H1 (cell line): ENCODE results near the gene PXMP4.

ENCODE experiments used
- ASH2L ChIP-seq: fragments of 200-600, 300-600 bp; sonication (generic); IDR thresholded peaks from one replicate; pipeline ENCODE4 v1.7.1; 2017; ENCODE audit warnings: low read length
- EZH2 ChIP-seq: fragments of 200-600 bp; sonication (generic); IDR thresholded peaks from 2 replicates; pipeline ENCODE4 v1.7.1; 2012; ENCODE audit warnings: low read depth, mild to moderate bottlenecking, moderate library complexity, low read length, inconsistent platforms; ENCODE audit not compliant: severe bottlenecking
- JUN ChIP-seq: IDR thresholded peaks from 2 replicates; pipeline ENCODE4 v1.6.1; 2011; ENCODE audit warnings: low read depth, mild to moderate bottlenecking, improper control_type of control experiment, low read length
- JUND ChIP-seq: IDR thresholded peaks from 2 replicates; pipeline ENCODE4 v1.6.1; 2011; ENCODE audit warnings: mild to moderate bottlenecking, improper control_type of control experiment, low read length
- KDM1A ChIP-seq: fragments of 200-600, 300-600 bp; sonication (generic); IDR thresholded peaks from 2 replicates; pipeline ENCODE4 v1.7.1; 2016; ENCODE audit warnings: mild to moderate bottlenecking, low read length, borderline replicate concordance
- POLR2A ChIP-seq, 2 experiments: IDR thresholded peaks; 1 replicate in 1 of 2; 2 replicates in 1 of 2; pipeline ENCODE4 v1.6.1; 2011; ENCODE audit warnings: low read depth in 2 of 2, low read length in 2 of 2, mild to moderate bottlenecking in 2 of 2; ENCODE audit errors: control extremely low read depth in 1 of 2
- POLR2AphosphoS5 ChIP-seq: IDR thresholded peaks from 2 replicates; pipeline ENCODE4 v1.6.1; 2011; ENCODE audit warnings: low read depth, low read length
- SUZ12 ChIP-seq: fragments of 200-600 bp; sonication (generic); IDR thresholded peaks from 2 replicates; pipeline ENCODE4 v1.6.1; 2012; ENCODE audit warnings: mild to moderate bottlenecking, inconsistent platforms, low read length, moderate library complexity, mixed read lengths
- TAF1 ChIP-seq: IDR thresholded peaks from 2 replicates; pipeline ENCODE4 v1.6.1; 2011; ENCODE audit warnings: mild to moderate bottlenecking, low read depth, low read length
- TCF12 ChIP-seq: IDR thresholded peaks from 2 replicates; pipeline ENCODE4 v1.6.1; 2011; ENCODE audit warnings: low read depth, mild to moderate bottlenecking, low read length
- YY1 ChIP-seq: IDR thresholded peaks from 2 replicates; pipeline ENCODE4 v1.6.1; 2011; ENCODE audit warnings: low read depth, mild to moderate bottlenecking, low read length
- ZNF274 ChIP-seq: IDR thresholded peaks from 2 replicates; pipeline ENCODE4 v1.7.0; 2012; ENCODE audit warnings: low read length, borderline replicate concordance; ENCODE audit errors: extremely low read depth
- TF ChIP-seq, protein P1 (sequence below), 3 experiments: IDR thresholded peaks; 1 replicate in 2 of 3; 2 replicates in 1 of 3; pipeline versions ENCODE4 v1.5.1 to v1.6.1; 2011; ENCODE audit warnings: low read length in 3 of 3, mild to moderate bottlenecking in 3 of 3, inconsistent platforms in 2 of 3, low read depth in 1 of 3, moderate library complexity in 1 of 3; ENCODE audit not compliant: insufficient read depth in 1 of 3; ENCODE audit errors: control extremely low read depth in 1 of 3
- TF ChIP-seq, protein P2 (sequence below): IDR thresholded peaks from 2 replicates; pipeline ENCODE4 v1.6.1; 2012; ENCODE audit warnings: low read length, inconsistent platforms

DNA sequence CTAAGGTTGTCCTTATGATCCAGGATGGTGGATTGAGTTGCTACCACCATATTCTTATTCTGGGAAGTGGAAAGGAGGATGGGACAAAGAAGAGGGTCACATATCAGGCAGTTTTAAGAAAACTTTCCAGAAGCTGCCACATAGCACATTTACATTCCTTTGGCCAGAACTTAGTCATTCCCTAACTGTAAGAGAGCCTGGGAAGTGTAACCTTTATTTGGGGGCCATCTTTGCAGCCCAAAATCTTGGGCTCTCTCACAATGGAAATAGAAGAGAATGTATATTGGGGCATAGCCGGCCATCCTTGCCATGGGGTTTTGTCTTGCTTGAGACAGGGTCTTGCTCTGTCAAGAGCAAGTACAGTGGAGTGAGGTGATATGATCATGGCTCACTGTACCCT lies 20.1 kb upstream of the PXMP4 start:
- no peak for TF ChIP-seq ASH2L
- TF ChIP-seq, protein P1, sequence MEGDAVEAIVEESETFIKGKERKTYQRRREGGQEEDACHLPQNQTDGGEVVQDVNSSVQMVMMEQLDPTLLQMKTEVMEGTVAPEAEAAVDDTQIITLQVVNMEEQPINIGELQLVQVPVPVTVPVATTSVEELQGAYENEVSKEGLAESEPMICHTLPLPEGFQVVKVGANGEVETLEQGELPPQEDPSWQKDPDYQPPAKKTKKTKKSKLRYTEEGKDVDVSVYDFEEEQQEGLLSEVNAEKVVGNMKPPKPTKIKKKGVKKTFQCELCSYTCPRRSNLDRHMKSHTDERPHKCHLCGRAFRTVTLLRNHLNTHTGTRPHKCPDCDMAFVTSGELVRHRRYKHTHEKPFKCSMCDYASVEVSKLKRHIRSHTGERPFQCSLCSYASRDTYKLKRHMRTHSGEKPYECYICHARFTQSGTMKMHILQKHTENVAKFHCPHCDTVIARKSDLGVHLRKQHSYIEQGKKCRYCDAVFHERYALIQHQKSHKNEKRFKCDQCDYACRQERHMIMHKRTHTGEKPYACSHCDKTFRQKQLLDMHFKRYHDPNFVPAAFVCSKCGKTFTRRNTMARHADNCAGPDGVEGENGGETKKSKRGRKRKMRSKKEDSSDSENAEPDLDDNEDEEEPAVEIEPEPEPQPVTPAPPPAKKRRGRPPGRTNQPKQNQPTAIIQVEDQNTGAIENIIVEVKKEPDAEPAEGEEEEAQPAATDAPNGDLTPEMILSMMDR (IDR thresholded peaks at IDR 0.05; ENCODE audit: control extremely low read depth in 1 of 3, insufficient read depth in 1 of 3, low read depth in 1 of 3, low read length in 3 of 3): no peak
- TF ChIP-seq TCF12: no peak
- no peak for TF ChIP-seq TAF1
- no peak for TF ChIP-seq POLR2AphosphoS5
- no peak for TF ChIP-seq JUND
- no peak for TF ChIP-seq ZNF274
- TF ChIP-seq POLR2A (IDR thresholded peaks at IDR 0.05; ENCODE audit: control extremely low read depth in 1 of 2, low read depth in 2 of 2, low read length in 2 of 2): no peak
- no peak for TF ChIP-seq JUN
- TF ChIP-seq, protein P2, sequence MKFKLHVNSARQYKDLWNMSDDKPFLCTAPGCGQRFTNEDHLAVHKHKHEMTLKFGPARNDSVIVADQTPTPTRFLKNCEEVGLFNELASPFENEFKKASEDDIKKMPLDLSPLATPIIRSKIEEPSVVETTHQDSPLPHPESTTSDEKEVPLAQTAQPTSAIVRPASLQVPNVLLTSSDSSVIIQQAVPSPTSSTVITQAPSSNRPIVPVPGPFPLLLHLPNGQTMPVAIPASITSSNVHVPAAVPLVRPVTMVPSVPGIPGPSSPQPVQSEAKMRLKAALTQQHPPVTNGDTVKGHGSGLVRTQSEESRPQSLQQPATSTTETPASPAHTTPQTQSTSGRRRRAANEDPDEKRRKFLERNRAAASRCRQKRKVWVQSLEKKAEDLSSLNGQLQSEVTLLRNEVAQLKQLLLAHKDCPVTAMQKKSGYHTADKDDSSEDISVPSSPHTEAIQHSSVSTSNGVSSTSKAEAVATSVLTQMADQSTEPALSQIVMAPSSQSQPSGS: no peak
- TF ChIP-seq YY1: no peak
- TF ChIP-seq EZH2: no peak
- TF ChIP-seq KDM1A: no peak
- TF ChIP-seq SUZ12: no peak
